ENCODE results near the gene DROSHA.
"Not testable (repeated sequence)": the region's sequence is repeated elsewhere in the genome, so short reads cannot be mapped to it uniquely, and the experiment has no call there.

The DROSHA gene

GRCh38 chr5:31372124-31372523, 159.8 kb downstream of the DROSHA start:
- DNase-seq: no peak

GRCh38 chr5:31366941-31367340, 165.0 kb downstream of the DROSHA start:
- no peak for DNase-seq

DNA sequence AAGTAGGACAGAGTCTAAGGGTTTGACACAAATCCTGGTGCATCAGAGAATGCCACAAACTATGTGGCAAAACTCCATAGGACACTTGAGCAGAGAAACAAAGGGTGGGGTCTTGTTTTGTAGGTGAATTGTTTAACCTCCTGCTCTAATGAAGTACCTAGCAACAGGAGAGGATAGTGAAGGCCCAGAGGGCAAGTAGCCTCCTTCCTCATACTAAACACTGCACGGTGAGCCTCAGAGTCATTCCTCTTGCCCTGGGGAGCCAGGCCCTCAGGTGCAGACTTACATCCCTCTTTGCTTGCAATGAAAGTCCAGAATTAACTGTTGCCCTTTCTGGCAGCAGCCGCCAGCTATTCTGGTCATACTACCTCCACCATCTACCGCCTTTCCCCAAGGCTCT, 166.1 kb downstream of the DROSHA start:
- DNase-seq: no peak

GRCh38 chr5:31364881-31365636, 166.8 kb downstream of the DROSHA start:
- no peak for DNase-seq

GRCh38 chr5:31362931-31363568, 168.8 kb downstream of the DROSHA start:
- no peak for DNase-seq

DNA sequence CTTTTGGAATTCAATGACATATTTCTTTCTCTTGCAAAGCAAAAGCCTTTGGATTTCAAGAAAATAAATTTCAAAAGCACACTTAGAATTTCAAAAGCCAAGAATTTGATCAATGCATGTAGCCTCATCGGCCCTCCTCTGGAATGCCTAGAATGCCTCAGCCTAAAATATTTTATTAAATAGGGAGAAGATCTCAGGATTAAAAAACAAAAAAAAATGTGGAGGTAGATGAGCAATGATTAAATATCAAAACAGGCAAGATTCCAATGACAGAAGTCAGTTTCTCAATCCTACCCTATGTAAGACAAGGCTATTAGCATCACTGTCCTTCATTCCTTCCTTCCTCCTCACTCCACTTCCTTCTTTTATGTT, 169.4 kb downstream of the DROSHA start:
- DNase-seq: no peak

DNA sequence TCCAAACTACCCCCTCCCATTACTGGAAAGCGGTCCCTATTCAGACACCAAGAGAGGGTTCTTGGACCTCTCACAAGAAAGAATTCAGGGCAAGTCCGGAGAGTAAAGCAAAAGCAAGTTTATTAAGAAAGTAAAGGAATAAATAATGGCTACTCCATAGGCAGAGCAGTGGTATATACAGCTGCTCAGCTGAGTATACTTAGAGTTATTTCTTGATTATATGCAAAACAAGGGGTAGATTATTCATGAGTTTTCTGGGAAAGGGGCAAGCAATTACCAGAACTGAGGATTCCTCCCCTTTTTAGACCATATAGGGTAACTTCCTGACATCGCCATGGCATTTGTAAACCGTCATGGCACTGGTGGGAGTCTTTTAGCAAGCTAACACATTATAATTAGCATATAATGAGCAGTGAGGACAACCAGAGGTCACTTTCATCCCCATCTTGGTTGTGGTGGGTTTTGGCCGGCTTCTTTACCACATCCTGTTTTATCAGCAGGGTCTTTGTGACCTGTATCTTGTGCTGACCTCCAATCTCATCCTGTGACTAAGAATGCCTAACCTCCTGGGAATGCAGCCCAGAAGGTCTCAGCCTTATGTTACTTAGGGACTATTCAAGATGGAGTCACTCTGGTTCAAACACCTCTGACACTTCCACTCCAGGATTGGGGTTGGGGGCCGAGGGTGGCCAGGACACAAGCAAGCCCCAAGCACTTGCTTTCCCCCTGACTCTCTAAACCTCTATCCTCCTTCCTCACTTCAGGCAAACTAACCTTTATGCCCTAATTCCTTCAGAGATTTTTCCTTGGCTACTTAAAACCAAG, 170.0 kb downstream of the DROSHA start:
- not testable (repeated sequence) for DNase-seq

DNA sequence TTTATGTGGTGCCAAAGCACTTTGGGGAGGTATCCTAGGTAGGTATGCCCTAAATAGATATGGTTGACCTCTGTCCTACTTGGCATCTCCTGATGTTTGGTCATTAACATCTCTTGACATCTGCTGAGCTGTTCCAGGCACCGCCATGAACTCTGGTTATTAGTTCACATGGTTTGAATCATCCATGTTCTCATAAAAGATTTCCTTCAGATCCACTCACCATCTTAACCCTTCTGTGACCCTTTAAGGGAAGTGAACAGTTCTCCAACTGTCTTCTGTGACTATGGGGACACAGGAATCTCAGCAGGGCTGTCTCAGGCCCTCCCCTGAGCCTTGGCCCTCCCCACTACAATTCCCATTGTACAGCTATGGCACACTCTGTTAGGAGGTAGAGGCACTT, 170.7 kb downstream of the DROSHA start:
- no peak for DNase-seq

GRCh38 chr5:31359839-31360238, 172.1 kb downstream of the DROSHA start:
- DNase-seq: no peak

GRCh38 chr5:31357038-31357437, 174.9 kb downstream of the DROSHA start:
- no peak for DNase-seq

GRCh38 chr5:31355337-31355736, 176.6 kb downstream of the DROSHA start:
- DNase-seq: no peak
